NCI-H460 (cell line): ENCODE data around the gene ANKRD22. TPM values are rescaled to one million over a fixed set of nuclear protein-coding genes. Genes with fewer than 3 reads are reported as not detected.

Experiments
- DNase-seq: peaks from one replicate; pipeline ENCODE4 v3.0.0-alpha.2; 2016; ENCODE audit warnings: low read depth; ENCODE audit errors: extremely low read depth
- polyA plus RNA-seq: library from polyadenylated mRNA; depleted of rRNA; stranded (reverse); fragments of >200 nt; gene quantifications from 2 replicates; pipeline ENCODE4 v1.2.3, GENCODE V29; 2014; cell fraction: nucleus; rRNA removed
- total RNA-seq: library from RNA; depleted of rRNA; stranded (reverse); fragments of >200 nt; shearing (Covaris generic); gene quantifications from 2 replicates; pipeline ENCODE4 v1.2.3, GENCODE V29; 2014; rRNA removed

The ANKRD22 gene
- 0.17 TPM in 1 of 2 replicates, not detected in the other for total RNA-seq
- polyA plus RNA-seq = 0.11 TPM in 1 of 2 replicates, not detected in the other

DNA sequence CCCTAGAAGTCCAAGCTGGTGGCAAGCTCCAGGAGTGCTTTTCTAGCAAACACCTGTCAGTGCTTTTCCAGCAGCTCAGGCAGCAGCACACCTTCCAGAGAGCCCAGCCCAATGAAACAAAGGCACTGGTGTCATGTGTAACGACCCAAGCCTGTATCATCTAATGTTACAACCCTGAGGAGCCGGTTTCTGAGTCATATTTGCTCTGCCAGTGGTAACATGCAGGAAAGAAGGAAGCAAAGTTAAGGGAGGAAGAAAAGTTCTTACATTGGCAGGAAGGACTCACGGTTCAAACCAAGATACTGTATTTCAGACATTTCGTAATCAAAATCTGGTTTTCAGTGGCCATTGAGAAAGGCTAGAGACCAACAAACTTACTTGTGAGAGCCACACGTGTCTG lies at the start of gene ANKRD22:
ANKRD22 (minus strand) TSS at position 139 of the 400 bp plus-strand sequence. CDS start 237 bp downstream, outside the sequence.
- DNase-seq = no peak

DNA sequence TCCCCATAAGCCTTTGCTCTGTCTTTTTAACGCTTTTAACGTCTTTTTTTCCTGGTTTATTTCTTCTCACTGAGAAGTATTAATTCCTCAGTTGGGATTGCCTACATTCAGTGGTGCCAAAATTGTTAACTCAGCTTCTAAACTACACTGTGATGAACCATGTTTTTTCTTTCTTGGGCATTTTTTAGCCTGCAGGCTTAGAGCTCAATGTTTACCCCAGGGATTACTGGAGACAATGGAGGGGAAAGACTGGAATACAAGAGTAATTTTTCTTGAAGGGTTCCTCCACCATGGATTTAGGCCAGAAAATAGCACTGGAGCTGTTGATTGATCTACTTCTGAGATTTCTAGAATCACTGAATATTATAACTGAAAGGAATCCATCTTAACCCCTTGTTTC lies 48.2 kb upstream of the ANKRD22 start:
- DNase-seq = no peak

DNA sequence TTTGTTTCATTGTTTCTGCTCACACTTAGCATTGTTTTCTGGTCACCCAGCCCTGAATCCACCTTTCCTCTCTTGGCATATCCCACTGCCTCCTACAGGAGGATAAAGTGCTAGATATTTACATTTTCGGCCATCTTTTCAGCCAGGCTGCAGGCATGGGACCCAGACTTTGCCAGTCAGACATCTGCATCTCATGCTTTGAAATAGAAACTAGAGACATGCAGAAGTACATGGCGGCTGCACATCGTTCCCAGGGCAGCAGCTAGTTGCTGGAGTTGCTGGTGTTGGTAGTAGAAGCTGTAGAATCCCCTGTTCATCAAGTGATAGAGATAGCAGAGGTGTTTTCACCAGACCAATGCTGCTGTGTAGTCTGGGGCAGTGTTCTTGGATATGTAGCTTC lies 47.1 kb upstream of the ANKRD22 start:
- no peak for DNase-seq

DNA sequence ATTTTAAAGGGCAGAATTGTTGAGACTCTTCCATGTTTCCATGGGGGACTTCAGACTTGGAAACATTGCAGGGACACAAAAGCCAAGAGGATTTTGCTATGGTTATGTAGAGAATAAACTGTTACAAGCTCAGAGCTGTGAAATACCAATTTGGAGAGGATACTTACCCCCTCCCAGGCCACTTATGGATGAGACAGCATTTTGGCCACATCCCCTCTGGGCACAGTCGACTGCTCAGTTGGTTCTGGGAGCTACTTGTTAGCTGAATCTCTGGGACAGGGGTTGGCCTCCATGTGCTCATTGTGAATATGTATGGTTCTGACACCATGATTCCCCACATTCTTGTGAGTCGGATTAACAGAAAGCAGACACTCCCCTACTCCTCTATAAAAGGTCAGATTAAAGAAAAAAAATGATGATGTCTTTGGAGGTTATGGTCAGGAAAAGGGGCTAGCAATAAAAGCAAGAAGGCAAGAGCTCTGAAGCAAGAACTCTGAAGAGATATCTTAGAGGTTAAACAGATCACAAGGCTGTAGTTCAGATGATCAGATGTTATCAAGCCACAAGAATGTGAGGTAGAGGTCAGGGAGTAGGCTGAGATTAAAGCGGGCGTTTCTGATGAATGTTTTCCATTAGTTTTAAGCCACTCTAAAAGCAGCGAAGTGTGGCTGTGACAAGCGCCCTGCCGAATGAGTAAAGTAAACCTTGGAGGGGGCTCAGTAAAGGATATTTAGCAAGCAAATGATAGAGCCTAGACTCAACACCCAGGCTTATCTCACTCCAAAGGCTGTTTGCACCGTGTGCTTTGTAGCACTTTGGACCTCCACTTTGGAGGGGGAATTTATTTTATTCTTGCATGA lies 45.6 kb upstream of the ANKRD22 start:
- DNase-seq = no peak

DNA sequence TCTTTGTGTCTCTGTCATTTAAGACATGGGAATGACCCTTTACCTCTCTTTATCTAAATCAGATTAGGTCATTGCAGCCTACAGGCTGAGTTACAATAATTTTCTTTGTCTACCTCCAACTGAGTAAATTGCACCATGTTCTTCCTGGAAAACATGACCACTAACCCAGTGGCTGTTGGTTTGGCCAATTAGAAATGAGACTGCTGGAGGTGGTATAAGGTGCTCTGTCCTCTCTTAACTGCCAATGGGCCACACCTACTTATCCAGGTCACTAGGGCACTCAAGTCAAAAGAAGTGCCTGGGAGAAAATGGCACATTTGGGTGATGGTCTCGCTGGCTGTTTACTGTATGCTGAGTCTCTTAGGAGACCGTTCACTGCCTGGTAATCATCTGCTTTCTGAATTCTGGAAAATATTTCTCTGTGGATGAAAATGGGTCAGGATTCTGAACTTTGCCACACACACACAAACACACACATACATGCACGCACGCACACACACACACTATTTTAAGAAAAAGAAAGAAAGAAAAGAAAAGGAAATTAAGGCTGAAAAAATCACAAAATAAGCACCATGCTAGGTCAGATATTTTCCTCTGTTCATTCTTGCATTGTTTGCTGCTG lies 44.8 kb upstream of the ANKRD22 start:
- DNase-seq = no peak

DNA sequence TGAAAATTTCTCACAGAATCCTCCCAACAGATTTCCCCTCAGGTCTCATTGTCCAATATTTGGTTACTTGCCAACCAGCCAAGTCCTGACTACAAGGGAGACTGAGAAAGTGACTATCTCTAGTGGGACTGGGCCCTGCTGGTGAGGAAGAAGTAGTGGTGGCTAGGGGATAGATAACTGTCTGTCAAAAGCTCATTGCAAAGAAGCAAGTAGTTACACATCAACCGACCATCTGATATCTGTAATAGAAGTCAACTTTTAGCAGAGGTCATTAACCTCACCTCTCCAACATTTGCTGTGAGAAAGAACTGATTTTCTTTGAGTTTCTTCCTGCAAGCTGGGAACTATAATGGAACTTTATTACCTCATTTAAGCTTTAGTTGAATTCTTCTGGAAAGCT lies 43.6 kb upstream of the ANKRD22 start:
- DNase-seq = no peak

DNA sequence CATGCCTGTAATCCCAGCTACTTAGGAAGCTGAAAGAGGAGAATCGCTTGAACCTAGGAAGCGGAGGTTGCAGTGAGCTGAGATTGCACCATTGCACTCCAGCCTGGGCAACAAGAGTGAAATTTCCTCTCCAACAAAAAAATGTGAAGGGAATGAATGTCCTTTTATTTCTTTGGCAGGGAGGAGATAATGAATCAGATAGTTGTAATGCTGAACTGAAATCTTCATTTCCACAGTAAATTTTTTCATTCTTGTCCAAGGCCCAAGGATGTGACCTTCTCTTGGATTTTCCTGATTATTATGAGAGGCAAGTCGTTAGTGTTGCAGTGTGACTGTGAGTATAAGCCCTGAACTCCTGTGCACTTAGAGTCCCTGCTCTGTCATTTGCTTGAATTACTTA lies 42.0 kb upstream of the ANKRD22 start:
- no peak for DNase-seq

DNA sequence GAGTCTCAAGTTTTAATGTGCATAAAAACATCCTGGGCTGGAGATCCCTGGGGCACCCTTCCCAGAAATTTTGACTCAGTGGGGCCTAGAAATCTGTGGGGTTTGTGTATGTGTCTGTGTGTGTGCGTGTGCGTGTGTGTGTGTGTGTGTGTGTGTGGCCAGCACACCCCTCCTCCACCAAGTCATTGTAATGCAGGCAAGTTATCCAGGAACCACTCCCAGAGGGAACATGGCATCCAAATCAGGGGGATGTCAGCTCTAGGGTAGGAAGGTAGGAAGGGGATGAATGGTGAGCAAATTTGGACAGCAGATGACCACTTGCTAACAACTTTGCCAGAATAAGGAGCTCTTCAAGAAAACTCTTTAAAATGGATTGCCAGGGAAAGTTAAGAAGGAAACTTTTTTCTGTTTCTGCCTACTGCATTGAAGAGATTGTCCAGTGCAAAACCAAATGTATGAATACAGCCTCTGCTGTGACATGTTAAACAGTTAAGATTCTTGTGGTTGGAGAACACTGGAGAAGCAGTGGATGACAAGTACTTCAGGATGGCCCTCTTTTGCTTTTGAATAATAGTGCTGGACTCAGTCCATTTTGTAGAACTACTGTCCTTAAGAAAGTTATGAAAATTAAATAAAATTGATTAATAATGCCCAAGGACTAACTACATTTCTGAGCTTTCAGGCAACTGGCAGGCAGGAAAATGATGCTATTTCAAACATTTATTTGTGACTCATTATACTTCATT lies 40.8 kb upstream of the ANKRD22 start:
- no peak for DNase-seq

DNA sequence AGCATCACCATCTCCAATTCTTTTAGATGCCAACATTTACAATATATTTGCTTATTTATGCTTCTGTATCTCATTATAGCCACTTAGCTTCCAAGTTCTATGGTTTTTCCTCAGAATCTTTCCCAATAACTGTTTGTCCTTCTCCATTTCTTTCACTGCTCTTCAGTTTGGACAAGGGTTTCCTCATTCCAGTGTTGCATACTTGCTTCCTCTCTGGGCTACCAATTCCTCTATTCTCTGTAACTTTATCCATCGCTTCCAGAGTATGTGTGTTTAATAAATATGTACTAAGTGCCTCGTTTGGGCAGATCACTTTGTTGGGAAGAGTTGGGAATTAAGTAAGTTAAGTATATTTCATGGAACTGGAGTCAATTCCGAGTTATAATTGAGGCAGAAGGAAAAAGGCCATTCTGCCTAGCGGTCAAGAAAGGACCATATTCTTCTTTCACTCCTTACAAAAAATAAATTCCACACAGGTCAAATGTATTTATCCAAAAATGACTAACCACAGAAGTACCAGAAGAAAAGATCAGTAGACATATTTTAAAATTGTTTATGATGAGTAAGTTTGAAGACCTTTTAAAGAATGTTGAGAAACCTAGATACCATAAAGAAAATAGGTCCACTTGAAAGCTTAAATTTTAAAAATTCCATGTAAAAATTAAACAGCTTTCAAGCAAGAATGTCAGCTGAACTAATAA lies 39.2 kb upstream of the ANKRD22 start:
- no peak for DNase-seq

DNA sequence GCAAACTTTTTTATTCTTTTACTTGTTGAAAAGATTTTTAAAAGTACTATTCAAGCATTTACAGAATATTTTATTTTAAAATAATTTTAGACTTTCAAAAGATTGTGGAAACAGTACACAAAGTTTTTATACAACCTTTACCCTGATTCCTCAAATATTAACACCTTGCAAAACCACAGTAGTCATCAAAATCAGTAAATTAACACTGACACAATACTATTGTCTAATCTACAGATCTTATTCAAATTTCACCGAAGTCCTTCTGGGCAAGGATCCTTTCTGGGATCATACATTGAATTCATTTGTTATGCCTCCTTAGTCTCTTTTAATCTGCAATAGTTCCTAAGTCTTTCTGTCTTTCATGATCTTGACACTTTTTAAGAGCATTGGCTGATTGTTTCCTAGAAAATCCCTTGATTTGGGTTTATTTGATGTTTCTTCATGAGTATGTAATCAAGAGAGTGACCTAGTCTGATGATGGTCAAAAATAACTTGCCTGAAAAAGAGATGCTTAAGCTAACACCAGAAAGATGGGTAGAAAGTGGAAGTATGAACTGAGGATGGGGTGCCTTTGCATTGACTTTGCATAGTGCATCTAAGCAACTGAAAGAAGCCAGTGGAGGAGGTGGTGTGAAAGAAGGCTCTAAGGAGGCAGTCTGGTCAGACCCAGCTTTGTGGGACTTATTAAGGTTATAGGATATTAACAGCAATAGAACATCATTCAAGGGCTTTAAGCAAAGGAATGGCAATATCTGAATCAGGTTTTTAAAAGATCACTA lies 38.1 kb upstream of the ANKRD22 start:
- no peak for DNase-seq

DNA sequence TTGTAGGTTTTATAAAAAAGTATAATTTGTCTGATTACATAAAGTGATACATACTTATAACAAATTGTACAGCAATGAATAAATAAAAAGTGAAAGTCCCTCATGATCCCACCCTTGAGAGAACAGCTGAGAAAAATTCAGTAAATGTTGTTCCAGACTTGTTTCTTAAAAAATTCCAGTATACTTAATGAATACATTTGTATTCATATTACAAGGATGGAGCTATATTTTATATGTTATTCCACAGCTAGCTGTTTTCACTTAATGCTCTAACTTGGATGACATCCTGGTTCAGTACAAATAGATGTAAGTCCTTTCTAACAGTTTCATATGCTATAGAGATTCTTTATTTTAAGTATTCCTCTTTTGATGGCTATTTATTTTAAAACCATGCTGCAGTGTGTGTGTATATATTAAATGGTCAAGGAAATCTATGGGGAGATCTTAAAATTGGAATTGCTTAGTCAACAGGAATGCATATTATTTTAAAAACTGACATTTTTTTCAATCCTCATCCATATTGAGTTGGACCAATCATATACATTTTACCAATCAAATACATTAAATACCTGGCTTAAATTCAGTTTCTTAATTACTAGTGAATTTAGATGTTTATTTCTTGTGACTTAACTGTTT lies 37.3 kb upstream of the ANKRD22 start:
- DNase-seq = no peak

DNA sequence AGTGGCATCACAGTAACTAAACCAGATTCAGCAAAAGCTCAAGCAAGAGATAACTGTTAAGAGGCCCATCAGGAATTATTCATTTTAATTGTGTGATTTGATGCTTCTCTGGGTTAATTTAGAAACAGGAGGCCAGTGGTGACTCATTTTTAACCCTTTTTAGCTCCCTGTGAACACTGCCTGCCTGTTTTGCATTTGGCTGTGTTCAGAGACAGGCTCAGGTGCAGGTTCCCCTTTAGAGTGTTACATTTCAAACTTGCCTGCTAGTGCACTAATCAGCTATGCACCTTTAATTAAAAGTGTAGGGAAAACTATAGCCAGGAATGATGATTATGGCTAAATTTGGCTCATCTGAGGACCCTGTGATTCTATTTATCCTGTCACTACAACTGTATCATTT lies 34.9 kb upstream of the ANKRD22 start:
- DNase-seq = no peak

DNA sequence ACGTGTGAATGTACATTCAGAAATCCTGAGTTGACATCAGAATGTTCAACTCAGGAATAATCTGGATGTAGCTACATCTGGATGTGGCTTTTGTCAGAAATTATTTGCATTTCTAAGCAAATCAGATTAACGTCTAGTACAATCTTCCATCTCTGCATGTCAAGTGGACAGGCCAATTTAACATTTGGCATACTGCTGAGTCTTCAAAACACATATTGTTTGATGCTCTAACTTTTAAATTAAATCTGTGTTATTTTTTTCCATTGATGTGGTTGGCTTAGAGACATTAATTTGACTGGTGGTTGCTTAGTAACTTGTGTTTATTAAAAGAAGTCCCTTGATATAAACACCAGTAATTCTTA lies 31.8 kb upstream of the ANKRD22 start:
- no peak for DNase-seq

DNA sequence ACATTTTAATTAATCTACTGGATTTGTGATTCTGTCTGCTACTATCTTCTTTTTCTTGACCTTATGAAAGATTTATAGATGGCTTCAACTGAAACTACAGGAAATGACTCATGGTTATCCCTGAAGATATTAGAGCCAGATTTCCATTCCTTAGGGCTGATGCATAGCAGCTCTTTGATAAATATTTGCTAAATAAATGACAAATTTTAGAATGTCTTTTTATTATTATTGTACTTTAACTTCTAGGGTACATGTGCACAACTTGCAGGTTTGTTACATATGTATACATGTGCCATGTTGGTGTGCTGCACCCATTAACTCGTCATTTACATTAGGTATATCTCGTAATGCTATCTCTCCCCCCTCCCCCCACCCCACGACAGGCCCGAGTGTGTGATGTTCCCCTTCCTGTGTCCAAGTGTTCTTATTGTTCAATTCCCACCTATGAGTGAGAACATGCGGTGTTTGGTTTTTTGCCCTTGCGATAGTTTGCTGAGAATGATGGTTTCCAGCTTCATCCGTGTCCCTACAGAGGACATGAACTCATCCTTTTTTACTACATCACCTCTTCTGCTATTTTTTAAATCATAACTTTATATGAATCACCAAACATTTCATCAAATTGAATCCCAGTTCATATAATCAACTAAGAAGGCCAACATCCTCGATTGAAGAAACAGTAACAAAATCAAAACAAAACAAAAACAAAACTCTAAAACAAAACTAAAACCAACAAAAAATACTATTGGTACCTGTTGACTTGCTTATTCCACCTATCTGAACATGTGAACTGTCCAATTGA lies 31.2 kb upstream of the ANKRD22 start:
- peak; percentile 48 for DNase-seq

DNA sequence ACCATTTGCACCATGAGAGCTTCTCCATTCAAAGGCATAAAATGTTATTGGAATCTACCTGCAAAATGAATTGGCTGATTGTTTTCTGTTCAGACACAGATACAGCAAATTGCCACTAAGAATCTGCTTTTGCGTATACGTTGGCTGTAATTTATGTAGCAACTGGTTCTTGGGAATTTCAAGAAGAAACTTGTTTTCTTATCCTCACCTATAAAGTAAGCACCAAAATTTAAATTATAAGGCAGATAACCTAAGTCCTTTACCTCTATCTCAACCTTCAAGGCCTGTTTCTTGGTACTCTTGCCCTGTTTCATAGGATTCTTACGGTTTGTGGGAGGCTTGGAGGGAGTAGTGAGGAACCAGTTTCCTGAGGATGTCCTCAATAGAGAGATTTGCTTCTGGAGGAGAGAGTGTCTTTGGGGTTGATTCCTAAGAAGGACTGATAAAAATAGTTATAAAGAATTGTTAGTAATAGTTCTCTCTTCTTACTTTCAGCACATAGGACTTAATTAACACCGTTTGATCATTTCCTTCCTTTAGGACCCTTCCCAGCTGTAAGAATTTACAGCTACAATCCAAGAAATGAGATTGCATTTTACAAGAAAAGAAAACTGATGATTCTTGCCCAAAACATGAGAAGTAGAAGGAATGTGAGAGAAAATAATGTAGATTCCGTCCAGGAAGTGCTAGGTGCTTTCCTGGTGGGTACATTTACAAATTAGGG lies 30.4 kb upstream of the ANKRD22 start:
- no peak for DNase-seq

DNA sequence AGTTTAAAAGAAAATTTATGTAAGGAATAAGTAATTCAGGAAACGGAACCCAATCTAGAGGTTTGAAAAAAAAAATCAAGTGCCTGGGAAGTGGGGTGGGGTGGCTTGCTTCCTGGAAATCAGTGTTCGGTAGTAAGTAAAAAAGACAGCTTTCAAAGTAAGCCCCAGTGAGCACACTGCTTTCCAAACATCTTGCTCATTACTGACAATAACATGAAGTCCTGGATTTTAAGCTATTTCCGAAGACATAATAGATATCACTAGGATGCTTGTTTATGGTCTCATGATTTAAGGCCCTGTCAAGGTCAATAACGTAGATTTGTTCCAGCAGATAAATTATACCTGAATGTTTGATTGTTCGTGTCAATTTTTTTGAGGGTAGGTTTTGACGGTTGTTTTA lies 29.7 kb upstream of the ANKRD22 start:
- DNase-seq = no peak

DNA sequence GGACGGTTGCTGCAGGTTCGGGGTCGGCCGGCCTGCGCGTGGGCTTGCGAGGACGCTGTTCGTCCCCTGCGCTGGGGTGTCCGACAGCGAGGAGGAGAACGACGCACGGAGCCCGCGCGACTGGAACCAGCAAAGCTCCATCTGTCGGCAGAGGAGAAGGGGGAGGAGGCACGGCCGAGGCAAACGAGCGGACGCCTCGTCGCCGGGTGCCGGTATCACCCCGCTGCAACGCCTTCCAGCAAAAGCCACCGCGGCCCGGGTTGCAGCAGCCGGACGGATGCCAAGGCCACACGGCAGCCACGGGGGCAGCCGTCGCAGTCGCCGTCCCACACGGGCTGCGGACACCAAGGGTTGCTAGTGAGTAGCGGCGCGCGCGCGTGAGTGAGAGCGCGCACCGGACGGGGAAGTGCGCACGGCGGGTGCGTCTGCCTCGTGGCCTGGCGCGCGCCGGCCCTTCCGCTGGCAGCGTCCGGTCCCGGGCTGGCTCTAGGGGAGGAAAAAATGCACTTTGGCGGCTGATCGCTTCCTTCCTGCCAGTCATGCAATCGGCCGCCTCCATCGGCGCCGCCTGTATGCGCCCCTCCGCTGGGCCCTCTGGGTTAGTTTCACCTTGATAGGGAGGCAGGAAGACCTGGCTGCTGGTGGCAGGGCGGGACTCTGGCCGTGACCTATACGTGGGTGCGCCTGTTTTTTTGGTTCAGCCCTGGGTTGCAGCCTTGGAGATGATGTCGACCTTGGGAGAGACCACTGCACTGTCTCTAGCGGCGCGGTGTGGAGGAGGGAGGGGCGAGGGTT lies 28.8 kb upstream of the ANKRD22 start:
- DNase-seq = peak; percentile 76
